ENCODE results near the gene GPATCH1. TPM values are rescaled to one million over a fixed set of nuclear protein-coding genes. Genes with fewer than 3 reads are reported as not detected.

The GPATCH1 gene
- total RNA-seq, 1 experiment from 2014 or later, result 34.7 TPM

DNA sequence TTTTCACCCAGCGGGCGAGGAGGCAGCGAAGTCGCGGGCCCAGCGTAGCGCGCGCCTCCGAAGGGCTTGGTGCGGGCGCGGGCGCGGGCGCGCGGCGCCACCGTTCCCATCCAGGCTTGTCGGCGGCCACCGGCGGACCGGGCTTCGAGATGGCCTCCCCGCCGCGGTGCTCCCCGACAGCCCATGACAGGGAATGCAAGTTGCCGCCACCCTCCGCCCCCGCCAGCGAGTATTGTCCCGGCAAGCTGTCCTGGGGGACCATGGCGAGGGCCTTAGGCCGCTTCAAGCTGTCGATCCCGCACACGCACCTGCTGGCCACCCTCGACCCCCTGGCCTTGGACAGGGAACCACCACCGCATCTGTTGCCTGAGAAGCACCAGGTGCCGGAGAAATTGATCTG is 51.0 kb downstream of the GPATCH1 start, which contains the start of gene WDR88:
Gene WDR88 (plus strand): TSS at position 94 of the 400 bp plus-strand sequence. CDS start 56 bp downstream, at position 150.
- POLR2A ChIA-PET, result interaction anchor here (0.6 kb wide), 2 partner anchors 32 to 128 kb away, joined by 4 to 7 read pairs; no protein-coding TSS in a partner anchor

DNA sequence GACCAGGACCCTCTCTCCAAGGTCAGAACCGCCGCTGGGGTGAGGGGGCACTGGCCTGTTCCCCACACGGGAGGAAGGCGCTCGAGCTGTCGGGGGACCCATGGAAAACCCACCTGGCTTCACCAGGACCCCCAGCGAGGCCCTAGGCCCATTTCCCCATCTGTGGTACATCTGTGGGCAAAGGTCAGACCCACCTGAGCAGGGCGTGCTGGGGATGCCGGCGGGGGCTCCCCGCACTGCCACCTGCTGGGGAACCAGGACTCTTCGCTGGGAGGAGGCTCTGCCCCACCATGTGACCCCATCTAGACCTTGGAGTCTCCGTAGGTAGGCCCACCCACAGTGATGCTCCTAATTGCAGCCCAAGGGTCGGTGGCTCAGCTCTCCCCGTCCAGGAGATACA is 51.4 kb downstream of the GPATCH1 start:
- ATAC-seq, result peak; percentile 57
- no peak for DNase-seq (ENCODE audit: low read depth, low spot score)
- ChIA-PET CTCF (no interaction called here), POLR2A (no interaction called here)
- intact Hi-C loops (cut with micrococcal nuclease; ENCODE audit: unreplicated experiment) (no loop called here), in situ Hi-C loops (cut with HindIII; ENCODE audit: low pct_unique_long_range_greater_than_20kb, low sequenced_read_pairs) (no loop called here)
- Histone ChIP-seq H3K9me3 (ENCODE audit: control insufficient read depth, insufficient read depth, low read depth, low read length) (no peaks in the 10 kb centered on the region), H3K4me3 (ENCODE audit: low read depth in 2 of 2, low read length in 2 of 2) (no peak overlapping the region), H3K4me1 (ENCODE audit: control insufficient read depth, insufficient read depth, low read length) (peaks cover 9% of the 10 kb centered on the region), H3K27ac (ENCODE audit: low read length) (no peak overlapping the region), H3K27me3 (ENCODE audit: control insufficient read depth, insufficient read depth, low read length) (no peaks in the 10 kb centered on the region), H3K36me3 (ENCODE audit: control insufficient read depth, insufficient read depth, low read length) (peaks cover 2% of the 10 kb centered on the region; the same call in 1 of the 2 replicates)
- no TSS peak for BruUV-seq (replicated peaks)
- TF ChIP-seq, protein P1, sequence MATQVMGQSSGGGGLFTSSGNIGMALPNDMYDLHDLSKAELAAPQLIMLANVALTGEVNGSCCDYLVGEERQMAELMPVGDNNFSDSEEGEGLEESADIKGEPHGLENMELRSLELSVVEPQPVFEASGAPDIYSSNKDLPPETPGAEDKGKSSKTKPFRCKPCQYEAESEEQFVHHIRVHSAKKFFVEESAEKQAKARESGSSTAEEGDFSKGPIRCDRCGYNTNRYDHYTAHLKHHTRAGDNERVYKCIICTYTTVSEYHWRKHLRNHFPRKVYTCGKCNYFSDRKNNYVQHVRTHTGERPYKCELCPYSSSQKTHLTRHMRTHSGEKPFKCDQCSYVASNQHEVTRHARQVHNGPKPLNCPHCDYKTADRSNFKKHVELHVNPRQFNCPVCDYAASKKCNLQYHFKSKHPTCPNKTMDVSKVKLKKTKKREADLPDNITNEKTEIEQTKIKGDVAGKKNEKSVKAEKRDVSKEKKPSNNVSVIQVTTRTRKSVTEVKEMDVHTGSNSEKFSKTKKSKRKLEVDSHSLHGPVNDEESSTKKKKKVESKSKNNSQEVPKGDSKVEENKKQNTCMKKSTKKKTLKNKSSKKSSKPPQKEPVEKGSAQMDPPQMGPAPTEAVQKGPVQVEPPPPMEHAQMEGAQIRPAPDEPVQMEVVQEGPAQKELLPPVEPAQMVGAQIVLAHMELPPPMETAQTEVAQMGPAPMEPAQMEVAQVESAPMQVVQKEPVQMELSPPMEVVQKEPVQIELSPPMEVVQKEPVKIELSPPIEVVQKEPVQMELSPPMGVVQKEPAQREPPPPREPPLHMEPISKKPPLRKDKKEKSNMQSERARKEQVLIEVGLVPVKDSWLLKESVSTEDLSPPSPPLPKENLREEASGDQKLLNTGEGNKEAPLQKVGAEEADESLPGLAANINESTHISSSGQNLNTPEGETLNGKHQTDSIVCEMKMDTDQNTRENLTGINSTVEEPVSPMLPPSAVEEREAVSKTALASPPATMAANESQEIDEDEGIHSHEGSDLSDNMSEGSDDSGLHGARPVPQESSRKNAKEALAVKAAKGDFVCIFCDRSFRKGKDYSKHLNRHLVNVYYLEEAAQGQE (IDR thresholded peaks at IDR 0.05; ENCODE audit: insufficient read depth in 1 of 2, low read depth in 2 of 2, low read length in 1 of 2), result no peak
- TF ChIP-seq SIN3A (IDR thresholded peaks at IDR 0.05; ENCODE audit: borderline replicate concordance, insufficient read depth, low read depth, low read length), result no peak
- TF ChIP-seq, protein P2, sequence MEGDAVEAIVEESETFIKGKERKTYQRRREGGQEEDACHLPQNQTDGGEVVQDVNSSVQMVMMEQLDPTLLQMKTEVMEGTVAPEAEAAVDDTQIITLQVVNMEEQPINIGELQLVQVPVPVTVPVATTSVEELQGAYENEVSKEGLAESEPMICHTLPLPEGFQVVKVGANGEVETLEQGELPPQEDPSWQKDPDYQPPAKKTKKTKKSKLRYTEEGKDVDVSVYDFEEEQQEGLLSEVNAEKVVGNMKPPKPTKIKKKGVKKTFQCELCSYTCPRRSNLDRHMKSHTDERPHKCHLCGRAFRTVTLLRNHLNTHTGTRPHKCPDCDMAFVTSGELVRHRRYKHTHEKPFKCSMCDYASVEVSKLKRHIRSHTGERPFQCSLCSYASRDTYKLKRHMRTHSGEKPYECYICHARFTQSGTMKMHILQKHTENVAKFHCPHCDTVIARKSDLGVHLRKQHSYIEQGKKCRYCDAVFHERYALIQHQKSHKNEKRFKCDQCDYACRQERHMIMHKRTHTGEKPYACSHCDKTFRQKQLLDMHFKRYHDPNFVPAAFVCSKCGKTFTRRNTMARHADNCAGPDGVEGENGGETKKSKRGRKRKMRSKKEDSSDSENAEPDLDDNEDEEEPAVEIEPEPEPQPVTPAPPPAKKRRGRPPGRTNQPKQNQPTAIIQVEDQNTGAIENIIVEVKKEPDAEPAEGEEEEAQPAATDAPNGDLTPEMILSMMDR (IDR thresholded peaks at IDR 0.05), result no peak
- no peak for TF ChIP-seq TCF7L2 (IDR thresholded peaks at IDR 0.05; ENCODE audit: low read depth, low read length)
- TF ChIP-seq POLR2AphosphoS5 (IDR thresholded peaks at IDR 0.05; ENCODE audit: low read depth, low read length), result no peak

More for the DNA sequence above, 51.0 kb downstream of the GPATCH1 start, which contains the start of gene WDR88:
- BruUV-seq (replicated peaks), result no TSS peak
- intact Hi-C loops (cut with micrococcal nuclease; ENCODE audit: unreplicated experiment) (no loop called here), in situ Hi-C loops (cut with HindIII; ENCODE audit: low pct_unique_long_range_greater_than_20kb, low sequenced_read_pairs) (no loop called here)
- Histone ChIP-seq H3K36me3 (ENCODE audit: control insufficient read depth, insufficient read depth, low read length) (peaks cover 2% of the 10 kb centered on the region; the same call in 1 of the 2 replicates), H3K4me3 (ENCODE audit: low read depth in 2 of 2, low read length in 2 of 2) (no peak within 1 kb of the TSS), H3K9me3 (ENCODE audit: control insufficient read depth, insufficient read depth, low read depth, low read length) (no peaks in the 10 kb centered on the region), H3K27ac (ENCODE audit: low read length) (no peak within 1 kb of the TSS), H3K27me3 (ENCODE audit: control insufficient read depth, insufficient read depth, low read length) (no peaks in the 10 kb centered on the region), H3K4me1 (ENCODE audit: control insufficient read depth, insufficient read depth, low read length) (peaks cover 9% of the 10 kb centered on the region)
- CTCF ChIA-PET, result no interaction called here
- no peak for TF ChIP-seq POLR2AphosphoS5 (IDR thresholded peaks at IDR 0.05; ENCODE audit: low read depth, low read length)
- TF ChIP-seq TCF7L2 (IDR thresholded peaks at IDR 0.05; ENCODE audit: low read depth, low read length), result no peak
- TF ChIP-seq SIN3A (IDR thresholded peaks at IDR 0.05; ENCODE audit: borderline replicate concordance, insufficient read depth, low read depth, low read length), result no peak
- TF ChIP-seq, protein P2 (IDR thresholded peaks at IDR 0.05), result no peak
- TF ChIP-seq, protein P1 (IDR thresholded peaks at IDR 0.05; ENCODE audit: insufficient read depth in 1 of 2, low read depth in 2 of 2, low read length in 1 of 2), result no peak
- DNase-seq (ENCODE audit: low read depth, low spot score), result no peak
- ATAC-seq, result no peak; the same call in 1 of the 2 replicates
